GM18873 (cell line): ENCODE results near the gene DUSP3.

ENCODE experiments used
- ATAC-seq: cut with Tn5 transposase; IDR thresholded peaks from one replicate; pipeline ENCODE4 v1.9.1; 2021; ENCODE audit warnings: mild to moderate bottlenecking, moderate library complexity, moderate number of reproducible peaks; ENCODE audit not compliant: unreplicated experiment, low FRiP score

DUSP3 gene

GRCh38 chr17:43778337-43779144 is at the start of gene DUSP3:
DUSP3 (minus strand) TSS chr17:43778977; CDS start chr17:43778924, 53 bp downstream.
- ATAC-seq, result no peak

DNA sequence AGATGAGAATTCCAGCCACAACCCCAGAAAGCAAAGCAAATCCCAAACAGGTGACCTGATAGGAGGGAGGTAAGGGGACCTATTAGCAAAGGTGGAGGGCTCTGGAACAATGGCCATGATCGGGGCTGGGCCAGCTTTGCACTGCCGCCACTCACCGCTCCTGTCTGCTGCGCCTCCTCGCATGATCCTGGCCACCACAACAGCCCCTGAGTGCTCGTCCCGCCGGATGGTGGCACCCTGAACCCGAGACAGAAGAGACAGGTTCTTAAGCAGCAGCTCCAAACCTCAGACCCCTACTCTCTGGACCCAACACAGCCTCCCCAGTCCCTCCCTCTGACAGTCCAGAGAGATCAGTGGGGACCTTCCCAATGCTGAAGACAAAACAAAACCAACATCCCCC is 48.8 kb upstream of the DUSP3 start:
- no peak for ATAC-seq

- no peak for ATAC-seq
Observed at GRCh38 chr17:43826206-43826605, 47.4 kb upstream of the DUSP3 start.

DNA sequence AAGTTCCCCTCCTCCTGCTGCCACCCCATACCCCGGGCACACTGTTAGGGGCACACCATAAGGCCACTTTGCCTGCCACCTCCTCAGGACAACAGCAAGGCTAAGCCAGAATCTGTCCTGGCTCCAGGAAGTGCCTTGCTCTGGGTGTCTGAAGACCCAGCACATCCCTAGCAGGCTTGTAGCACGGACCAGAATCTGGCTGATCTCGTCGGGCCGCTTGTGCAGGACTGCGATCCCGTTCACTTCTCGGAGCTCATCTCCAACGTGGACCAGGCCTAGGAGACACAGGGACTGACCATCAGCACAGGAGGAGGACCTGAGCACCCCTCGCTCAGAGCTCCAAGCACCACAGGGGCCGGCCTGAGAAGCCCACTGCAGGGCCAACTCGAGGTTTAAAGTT is 46.8 kb upstream of the DUSP3 start:
- ATAC-seq, result no peak

DNA sequence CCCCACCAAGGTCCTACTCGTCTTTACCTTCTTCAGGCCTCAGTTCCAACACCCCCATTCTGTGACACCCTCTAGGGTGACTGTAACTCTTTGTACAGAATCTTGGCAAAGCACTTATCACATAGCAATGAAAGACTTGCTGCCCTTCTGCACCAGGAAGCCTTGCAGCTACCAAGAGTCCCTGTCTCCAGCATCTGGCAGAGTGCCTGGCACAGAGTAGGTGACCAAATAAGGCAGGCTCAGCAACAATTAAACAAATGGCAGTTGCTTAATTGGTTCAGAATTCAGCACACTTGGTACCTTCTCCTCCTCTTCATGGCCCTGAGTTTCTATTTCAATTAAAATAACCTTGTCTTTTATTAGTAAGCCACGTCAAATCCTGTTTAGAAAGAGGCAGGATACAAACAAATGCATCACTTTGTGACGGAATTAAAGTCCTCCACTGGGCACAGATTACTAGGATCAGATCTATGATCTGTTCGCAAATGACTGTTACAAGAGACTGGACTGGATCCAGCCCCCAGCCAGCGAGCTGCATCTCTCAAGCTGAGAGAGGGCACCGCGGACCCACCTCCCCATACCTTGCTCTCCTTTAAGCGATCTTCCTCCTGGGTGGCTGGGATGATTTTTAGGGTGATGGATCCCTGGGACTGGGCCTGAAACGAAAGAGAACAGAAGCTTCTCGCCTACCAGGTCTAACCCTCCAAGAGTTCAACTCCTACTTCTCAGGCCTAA is 44.7 kb upstream of the DUSP3 start:
- ATAC-seq, result no peak

DNA sequence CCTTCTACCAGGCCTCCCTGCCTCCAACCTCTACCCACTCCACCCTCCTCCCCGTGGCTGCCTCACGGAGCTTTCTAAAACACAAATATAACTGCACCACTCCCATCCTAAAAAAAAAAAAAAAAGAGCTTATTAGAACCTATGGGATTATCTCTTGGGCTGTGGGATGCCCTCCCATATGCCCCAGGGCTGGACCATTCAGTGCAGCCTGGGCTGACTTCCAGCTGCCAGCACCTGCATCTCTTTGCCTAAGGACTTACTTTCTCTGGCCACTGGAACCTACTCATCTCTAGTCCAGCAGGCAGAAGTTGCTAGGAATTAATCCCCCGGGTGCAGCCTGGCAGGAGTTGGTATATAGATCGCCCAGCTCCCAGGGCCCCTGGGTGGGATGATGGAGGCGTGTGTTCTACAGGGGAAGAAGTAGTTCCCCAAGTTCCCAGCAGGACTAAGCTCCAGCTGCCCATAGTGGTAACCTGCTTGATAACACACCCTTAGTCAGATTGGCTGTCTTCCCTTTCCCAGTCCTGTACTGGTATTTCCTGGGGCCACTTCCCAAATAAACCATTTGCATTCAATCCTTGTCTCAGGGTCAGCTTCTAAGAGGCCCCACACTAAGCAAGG is 43.9 kb upstream of the DUSP3 start:
- no peak for ATAC-seq

DNA sequence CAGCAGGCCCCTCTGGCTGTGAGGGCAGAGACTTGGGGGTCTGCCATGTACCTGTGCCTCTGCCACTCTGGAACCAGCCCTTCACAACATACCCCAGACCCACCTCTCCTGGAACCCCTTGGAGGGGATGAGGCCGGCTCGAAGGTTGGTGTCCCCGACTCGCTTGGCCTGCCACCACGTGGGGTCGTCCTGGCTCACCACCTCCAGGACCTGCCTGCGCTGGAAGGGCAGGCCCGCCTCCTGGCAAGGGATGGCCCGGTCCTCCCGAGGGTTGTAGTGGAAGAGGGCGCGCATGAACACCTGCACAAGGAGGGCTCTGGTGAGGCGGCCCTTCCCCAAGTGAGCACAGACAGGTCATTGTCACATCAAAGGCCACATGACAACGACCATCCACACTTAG is 42.0 kb upstream of the DUSP3 start:
- ATAC-seq, result no peak

GRCh38 chr17:43818966-43819365 is 40.2 kb upstream of the DUSP3 start:
- no peak for ATAC-seq

GRCh38 chr17:43817826-43818225 is 39.0 kb upstream of the DUSP3 start:
- ATAC-seq, result no peak

DNA sequence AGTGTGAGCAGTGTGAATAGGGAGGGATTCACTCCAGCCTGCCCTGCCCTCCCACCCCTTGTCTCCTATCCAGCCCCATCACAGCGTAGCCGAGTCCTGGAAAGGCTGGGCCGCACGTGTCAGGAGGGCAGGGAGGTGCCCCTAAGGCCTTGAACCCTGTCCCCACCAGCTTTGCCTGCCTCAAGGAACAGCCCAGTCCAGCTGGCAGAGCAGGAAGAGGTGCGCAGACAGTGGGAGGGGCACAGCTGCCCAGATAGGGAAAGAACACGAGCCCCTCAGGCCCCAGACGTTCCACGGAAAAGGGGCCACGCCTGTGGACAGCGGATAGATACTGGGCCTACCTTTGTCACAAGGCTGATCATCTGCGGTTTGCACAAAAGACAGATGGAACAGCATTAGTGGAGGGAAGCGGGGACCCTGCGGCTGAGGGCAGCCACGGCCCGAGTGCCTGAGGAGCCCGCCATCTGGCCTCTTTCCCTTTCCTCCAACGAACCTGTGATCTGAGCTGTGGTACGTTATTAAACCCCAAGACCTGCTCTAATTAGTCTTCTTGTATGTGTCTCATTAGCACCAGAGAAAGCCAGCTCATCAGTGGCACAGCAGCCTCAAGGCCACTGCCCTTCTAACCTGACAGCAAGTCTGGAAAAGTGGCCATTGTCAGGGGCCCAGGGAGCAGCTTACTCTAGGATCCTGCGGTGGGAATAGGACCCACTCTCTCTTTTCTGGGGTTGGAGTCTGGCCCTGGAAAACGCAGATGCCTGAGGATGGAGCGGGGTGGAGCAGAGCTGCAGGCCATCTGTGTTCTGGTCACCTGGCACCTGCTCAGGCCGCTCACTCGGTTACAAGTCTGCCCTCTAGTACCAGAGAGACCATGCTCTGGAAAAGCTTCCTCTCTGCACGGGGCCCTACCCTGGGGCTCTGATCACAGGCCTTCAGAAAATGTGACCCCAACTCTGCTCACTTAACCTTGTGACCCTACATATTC is 37.9 kb upstream of the DUSP3 start:
- no peak for ATAC-seq

DNA sequence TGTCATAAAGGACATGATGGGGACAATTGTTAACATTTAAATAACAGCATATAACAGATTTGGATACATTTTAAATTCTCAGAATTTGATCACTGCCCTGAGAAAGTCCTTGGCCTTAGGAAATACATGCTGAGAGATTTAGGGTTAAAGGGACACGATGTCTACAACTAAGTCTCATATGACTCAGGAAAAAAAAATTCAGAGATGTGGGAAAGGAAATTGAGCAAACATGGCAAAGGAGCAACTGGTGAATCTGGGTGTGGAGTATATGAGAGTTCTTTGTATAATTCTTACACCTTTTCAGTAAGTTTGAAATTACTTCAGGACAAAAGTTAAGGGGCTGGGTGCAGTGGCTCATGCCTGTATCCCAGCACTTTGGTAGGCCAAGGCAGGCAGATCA is 35.9 kb upstream of the DUSP3 start:
- ATAC-seq, result no peak

- no peak for ATAC-seq
Observed at GRCh38 chr17:43814026-43814425, 35.2 kb upstream of the DUSP3 start.

GRCh38 chr17:43813386-43813785 is 34.6 kb upstream of the DUSP3 start:
- no peak for ATAC-seq

DNA sequence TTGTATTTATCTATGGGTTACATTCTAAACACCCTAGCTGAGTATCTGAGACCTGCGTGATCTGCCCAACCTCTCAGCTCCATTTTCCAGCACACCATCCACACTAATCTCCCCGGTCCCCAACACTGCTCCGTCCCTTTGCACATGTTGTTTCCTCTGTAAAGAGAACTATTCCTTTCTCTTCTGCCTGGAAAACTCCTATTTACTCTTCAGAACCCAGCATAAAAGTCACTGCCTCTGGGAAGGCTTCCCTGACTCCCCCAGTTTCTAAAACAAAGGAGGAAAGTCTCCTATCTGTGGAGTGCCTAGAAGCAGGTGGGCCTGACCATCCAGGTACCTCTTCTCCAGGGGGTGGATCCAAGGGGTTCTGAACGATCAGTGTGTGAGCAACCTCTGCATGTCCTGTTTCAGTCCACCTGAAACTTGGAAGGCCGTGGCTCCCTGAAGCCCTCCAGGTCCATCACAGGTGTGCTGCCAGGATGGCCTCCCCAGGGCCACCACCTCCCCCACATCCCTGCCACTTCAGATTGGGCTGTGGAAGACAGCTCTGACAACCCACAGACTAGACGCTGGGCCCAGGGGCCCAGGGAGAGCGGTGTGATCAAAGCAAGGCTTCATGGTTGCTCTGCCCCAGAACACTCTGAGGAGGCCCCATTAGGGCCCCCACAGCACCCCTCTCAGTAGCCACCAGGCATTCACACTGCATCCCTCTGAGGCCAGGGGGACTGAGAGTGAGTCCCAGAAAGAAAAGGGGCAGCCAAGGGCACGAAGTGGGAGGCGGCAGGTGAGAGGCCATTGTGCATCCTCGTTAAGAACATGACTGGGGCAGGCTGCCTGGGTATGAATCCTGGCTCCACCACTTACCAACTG is 33.9 kb upstream of the DUSP3 start:
- ATAC-seq, result no peak

DNA sequence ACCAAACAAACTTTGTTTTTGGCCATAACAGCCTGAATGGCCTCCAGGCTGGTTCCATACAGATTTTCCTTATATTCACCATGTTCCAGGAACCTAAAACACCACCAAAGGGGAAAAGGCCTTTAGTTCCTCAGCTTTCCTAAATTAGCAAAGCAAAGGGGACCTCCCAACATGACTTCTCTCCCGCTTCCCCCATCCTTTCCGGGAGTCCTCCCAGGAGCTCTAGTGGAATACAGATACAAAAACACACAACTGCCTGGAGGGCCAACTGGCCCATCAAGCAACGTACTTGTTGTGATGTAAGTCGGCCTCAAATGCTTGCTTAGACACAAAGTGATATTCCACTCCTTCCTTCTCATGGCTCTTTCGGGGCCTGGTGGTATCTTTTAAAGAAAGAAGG is 32.0 kb upstream of the DUSP3 start:
- no peak for ATAC-seq

DNA sequence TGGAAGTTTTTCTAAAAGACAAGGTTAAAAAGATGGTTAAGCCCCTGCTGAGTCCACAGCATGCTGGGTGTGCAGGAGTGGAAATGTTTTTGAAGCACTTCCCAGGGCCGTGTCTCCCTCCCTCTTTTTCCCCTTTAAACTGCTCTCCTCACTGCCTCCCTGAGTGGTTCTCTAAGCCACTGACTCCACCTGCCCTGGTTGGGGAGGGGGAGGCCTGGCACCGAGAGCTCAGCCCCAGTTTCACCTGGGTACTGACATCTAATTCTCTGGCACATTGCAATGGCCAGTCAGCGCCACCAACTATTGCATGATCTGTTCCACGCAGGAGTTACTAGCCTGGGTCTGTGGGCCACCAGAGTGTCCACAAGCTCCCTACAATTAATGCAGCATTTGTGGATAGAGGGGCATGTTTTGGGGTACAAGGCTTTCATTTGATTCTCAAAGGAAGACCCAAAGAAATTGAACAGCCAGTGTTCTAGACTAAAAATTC is 31.5 kb upstream of the DUSP3 start:
- no peak for ATAC-seq

DNA sequence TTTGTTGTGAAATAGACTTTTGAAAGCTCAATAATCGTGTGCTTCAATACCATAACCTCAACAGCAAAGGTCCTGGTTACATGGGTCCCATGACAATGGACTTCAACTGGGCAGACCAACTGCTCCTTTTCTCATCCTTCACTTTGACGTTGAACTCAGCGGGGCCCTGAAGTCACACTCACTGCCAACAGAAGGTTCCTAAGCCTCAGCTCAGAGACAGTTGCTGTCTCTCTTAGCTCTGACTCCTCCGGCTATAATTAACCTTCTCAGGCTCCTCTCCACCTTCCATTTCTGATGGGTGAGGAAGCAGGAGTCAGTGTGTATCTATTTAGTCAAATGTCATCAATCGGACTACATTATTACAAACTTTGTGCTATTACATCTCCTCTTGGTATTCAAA is 30.3 kb upstream of the DUSP3 start:
- no peak for ATAC-seq

DNA sequence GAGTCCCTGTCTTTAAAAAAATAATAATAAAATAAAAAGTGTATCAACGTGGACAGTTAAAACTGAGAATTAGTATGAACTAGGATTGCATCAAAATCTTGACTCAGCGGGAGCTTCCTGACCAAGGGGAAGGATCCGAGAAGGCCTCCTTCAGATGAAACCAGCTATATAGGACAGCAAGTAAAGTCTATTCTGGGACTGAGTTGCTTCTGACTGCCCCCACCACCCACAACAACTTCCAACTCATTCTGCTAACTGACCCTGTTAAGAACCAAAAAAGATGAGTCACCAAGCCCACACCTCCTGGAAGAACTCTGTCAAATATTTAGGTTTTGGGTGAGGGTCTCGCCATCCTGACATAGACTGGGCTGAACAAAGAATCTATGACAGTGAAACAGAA is 29.3 kb upstream of the DUSP3 start:
- ATAC-seq, result no peak

GRCh38 chr17:43805117-43805516 is 26.3 kb upstream of the DUSP3 start:
- ATAC-seq, result no peak
